WTC11 (cell line): ENCODE data around the gene CLDN14.

ENCODE experiments used
- ESRRA ChIP-seq: sonication (generic); formaldehyde crosslinking; IDR thresholded peaks from 2 replicates; pipeline ENCODE4 v1.8.1; 2022; ENCODE audit warnings: mild to moderate bottlenecking, missing genetic modification reagents, borderline replicate concordance
- ETV6 ChIP-seq: sonication (generic); formaldehyde crosslinking; IDR thresholded peaks from 2 replicates; pipeline ENCODE4 v1.8.1; 2022; ENCODE audit warnings: mild to moderate bottlenecking, missing genetic modification reagents
- FOXJ3 ChIP-seq: sonication (generic); formaldehyde crosslinking; IDR thresholded peaks from 2 replicates; pipeline ENCODE4 v1.9.0; 2021; ENCODE audit warnings: missing genetic modification reagents, mild to moderate bottlenecking, borderline replicate concordance
- FOXK1 ChIP-seq: sonication (generic); formaldehyde crosslinking; IDR thresholded peaks from 2 replicates; pipeline ENCODE4 v1.8.0; 2022; ENCODE audit warnings: mild to moderate bottlenecking, moderate library complexity, missing genetic modification reagents
- FOXP1 ChIP-seq: sonication (generic); formaldehyde crosslinking; IDR thresholded peaks from 2 replicates; pipeline ENCODE4 v1.8.0; 2022; ENCODE audit warnings: missing genetic modification reagents, mild to moderate bottlenecking, moderate library complexity, borderline replicate concordance
- NFYB ChIP-seq: sonication (generic); formaldehyde crosslinking; conservative IDR thresholded peaks from 2 replicates; pipeline ENCODE4 v1.8.0; 2022; ENCODE audit warnings: low read depth, missing genetic modification reagents
- SP1 ChIP-seq: sonication (generic); formaldehyde crosslinking; conservative IDR thresholded peaks from 2 replicates; pipeline ENCODE4 v1.8.1; 2022; ENCODE audit warnings: missing genetic modification reagents
- TF ChIP-seq, protein P1 (sequence below): sonication (generic); formaldehyde crosslinking; IDR thresholded peaks from 2 replicates; pipeline ENCODE4 v1.8.0; 2022; ENCODE audit warnings: mild to moderate bottlenecking, missing genetic modification reagents
- TF ChIP-seq, protein P2 (sequence below): fragments of 200-600 bp; IDR thresholded peaks from 2 replicates; pipeline ENCODE4 v1.8.0; 2022; ENCODE audit warnings: antibody characterized with exemption
- TF ChIP-seq, protein P3 (sequence below): sonication (generic); formaldehyde crosslinking; conservative IDR thresholded peaks from 2 replicates; pipeline ENCODE4 v1.8.1; 2023; ENCODE audit warnings: mild to moderate bottlenecking, low read depth, missing genetic modification reagents, moderate library complexity
- TF ChIP-seq, protein P4 (sequence below): sonication (generic); formaldehyde crosslinking; IDR thresholded peaks from 2 replicates; pipeline ENCODE4 v1.8.1; 2023; ENCODE audit warnings: mild to moderate bottlenecking, missing genetic modification reagents

DNA sequence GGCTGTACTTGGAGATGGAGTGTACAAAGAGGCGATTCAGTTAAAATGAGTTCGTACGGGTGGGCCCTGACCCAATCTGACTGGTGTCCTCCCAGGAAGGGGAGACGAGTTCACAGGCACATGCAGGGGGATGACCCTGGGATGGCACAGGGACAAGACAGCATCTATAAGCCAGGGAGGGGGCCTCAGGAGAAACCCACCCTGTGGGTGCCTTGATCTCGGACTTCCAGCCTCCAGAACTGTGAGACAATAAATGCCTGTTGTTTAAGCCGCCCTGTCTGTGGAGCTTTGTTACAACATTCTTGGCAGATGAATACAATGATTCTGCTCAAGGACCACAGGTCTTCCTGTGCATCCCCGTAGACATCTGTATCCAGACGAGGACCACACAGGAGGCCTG, 14.6 kb upstream of the CLDN14 start:
- no peak for TF ChIP-seq NFYB (CRISPR knock-in tag)
- no peak for TF ChIP-seq FOXJ3 (CRISPR knock-in tag)
- TF ChIP-seq, protein P1, sequence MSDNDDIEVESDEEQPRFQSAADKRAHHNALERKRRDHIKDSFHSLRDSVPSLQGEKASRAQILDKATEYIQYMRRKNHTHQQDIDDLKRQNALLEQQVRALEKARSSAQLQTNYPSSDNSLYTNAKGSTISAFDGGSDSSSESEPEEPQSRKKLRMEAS (CRISPR knock-in tag) = no peak
- TF ChIP-seq, protein P2, sequence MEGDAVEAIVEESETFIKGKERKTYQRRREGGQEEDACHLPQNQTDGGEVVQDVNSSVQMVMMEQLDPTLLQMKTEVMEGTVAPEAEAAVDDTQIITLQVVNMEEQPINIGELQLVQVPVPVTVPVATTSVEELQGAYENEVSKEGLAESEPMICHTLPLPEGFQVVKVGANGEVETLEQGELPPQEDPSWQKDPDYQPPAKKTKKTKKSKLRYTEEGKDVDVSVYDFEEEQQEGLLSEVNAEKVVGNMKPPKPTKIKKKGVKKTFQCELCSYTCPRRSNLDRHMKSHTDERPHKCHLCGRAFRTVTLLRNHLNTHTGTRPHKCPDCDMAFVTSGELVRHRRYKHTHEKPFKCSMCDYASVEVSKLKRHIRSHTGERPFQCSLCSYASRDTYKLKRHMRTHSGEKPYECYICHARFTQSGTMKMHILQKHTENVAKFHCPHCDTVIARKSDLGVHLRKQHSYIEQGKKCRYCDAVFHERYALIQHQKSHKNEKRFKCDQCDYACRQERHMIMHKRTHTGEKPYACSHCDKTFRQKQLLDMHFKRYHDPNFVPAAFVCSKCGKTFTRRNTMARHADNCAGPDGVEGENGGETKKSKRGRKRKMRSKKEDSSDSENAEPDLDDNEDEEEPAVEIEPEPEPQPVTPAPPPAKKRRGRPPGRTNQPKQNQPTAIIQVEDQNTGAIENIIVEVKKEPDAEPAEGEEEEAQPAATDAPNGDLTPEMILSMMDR = no peak
- no peak for TF ChIP-seq FOXP1
- TF ChIP-seq, protein P3, sequence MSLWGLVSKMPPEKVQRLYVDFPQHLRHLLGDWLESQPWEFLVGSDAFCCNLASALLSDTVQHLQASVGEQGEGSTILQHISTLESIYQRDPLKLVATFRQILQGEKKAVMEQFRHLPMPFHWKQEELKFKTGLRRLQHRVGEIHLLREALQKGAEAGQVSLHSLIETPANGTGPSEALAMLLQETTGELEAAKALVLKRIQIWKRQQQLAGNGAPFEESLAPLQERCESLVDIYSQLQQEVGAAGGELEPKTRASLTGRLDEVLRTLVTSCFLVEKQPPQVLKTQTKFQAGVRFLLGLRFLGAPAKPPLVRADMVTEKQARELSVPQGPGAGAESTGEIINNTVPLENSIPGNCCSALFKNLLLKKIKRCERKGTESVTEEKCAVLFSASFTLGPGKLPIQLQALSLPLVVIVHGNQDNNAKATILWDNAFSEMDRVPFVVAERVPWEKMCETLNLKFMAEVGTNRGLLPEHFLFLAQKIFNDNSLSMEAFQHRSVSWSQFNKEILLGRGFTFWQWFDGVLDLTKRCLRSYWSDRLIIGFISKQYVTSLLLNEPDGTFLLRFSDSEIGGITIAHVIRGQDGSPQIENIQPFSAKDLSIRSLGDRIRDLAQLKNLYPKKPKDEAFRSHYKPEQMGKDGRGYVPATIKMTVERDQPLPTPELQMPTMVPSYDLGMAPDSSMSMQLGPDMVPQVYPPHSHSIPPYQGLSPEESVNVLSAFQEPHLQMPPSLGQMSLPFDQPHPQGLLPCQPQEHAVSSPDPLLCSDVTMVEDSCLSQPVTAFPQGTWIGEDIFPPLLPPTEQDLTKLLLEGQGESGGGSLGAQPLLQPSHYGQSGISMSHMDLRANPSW (CRISPR knock-in tag) = no peak
- no peak for TF ChIP-seq FOXK1
- no peak for TF ChIP-seq SP1
- TF ChIP-seq, protein P4, sequence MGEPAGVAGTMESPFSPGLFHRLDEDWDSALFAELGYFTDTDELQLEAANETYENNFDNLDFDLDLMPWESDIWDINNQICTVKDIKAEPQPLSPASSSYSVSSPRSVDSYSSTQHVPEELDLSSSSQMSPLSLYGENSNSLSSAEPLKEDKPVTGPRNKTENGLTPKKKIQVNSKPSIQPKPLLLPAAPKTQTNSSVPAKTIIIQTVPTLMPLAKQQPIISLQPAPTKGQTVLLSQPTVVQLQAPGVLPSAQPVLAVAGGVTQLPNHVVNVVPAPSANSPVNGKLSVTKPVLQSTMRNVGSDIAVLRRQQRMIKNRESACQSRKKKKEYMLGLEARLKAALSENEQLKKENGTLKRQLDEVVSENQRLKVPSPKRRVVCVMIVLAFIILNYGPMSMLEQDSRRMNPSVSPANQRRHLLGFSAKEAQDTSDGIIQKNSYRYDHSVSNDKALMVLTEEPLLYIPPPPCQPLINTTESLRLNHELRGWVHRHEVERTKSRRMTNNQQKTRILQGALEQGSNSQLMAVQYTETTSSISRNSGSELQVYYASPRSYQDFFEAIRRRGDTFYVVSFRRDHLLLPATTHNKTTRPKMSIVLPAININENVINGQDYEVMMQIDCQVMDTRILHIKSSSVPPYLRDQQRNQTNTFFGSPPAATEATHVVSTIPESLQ (CRISPR knock-in tag) = no peak
- no peak for TF ChIP-seq ESRRA (CRISPR knock-in tag)
- TF ChIP-seq ETV6 (CRISPR knock-in tag) = no peak
